Measurements from ENCODE around the gene RNF144A. TPM values are rescaled to one million over a fixed set of nuclear protein-coding genes. Genes with fewer than 3 reads are reported as not detected.

Gene RNF144A
- total and polyA plus RNA-seq, 2 donors (not counting 1 experiment from before 2014, with no cell fraction given): 1.2 to 1.6 TPM

- no peaks in the 10 kb centered on the region for H3K4me1 ChIP-seq (ENCODE audit: control insufficient read depth in 2 of 2, insufficient read depth in 2 of 2, low read length in 2 of 2)
- H3K27ac Mint-ChIP-seq: no peak overlapping the region
Measured at GRCh38 chr2:7083580-7084509, 166.6 kb downstream of the RNF144A start.

More at GRCh38 chr2:7083580-7084509, 166.6 kb downstream of the RNF144A start:
- POLR2A ChIA-PET: no interaction called here
- H3K9ac ChIP-seq (ENCODE audit: low read length): no peak overlapping the region
- ATAC-seq (ENCODE audit: low read depth) (no peak), DNase-seq (no peak)
- no peak overlapping the region for H3K4me3 ChIP-seq (ENCODE audit: control extremely low read depth in 1 of 5, extremely low read depth in 1 of 5, insufficient read depth in 1 of 5, low read depth in 2 of 5, low read length in 4 of 5)
- no peak overlapping the region for H3K27ac ChIP-seq (ENCODE audit: low read length in 2 of 2)
- Mint-ChIP-seq H3K9me3 (ENCODE audit: insufficient read depth) (peaks cover 4% of the 10 kb centered on the region), H3K4me3 (no peak overlapping the region), H3K4me1 (no peaks in the 10 kb centered on the region), H3K27me3 (peaks cover 13% of the 10 kb centered on the region)
- intact Hi-C loops (cut with micrococcal nuclease): loop anchor here (1.0 kb wide), 2 partner anchors 47 to 187 kb away; no protein-coding TSS in a partner anchor
- no peak overlapping the region for H2AFZ ChIP-seq (ENCODE audit: insufficient read depth, low read depth, low read length, poor library complexity, severe bottlenecking)
- WGBS (ENCODE audit: insufficient coverage): 78% methylated on average over 6 of the region's 10 CpGs
- no peaks in the 10 kb centered on the region for H3K27me3 ChIP-seq (replicated peaks in 1 of 4; ENCODE audit: control extremely low read depth in 1 of 4, control insufficient read depth in 3 of 4, insufficient read depth in 4 of 4, low read length in 3 of 4)
- H3K4me2 ChIP-seq (replicated peaks; ENCODE audit: low read depth, low read length, poor library complexity, severe bottlenecking): no peak overlapping the region
- CTCF ChIA-PET: interaction anchor here (0.8 to 2.2 kb wide), 8 partner anchors 11 to 187 kb away, joined by 3 to 9 read pairs (median 3); no protein-coding TSS in a partner anchor
- TF ChIP-seq CTCF (IDR thresholded peaks at IDR 0.05) (peak; percentile 47), EZH2 (IDR thresholded peaks at IDR 0.05; ENCODE audit: borderline replicate concordance, insufficient read depth, low read depth, low read length, poor library complexity, severe bottlenecking) (no peak)
- H4K20me1 ChIP-seq (ENCODE audit: control insufficient read depth, insufficient read depth, low read length, poor library complexity, severe bottlenecking): no peaks in the 10 kb centered on the region
- H3K79me2 ChIP-seq (ENCODE audit: control insufficient read depth, insufficient read depth, low read length): no peaks in the 10 kb centered on the region
- peaks cover 0 to 6% (median 5%) of the 10 kb centered on the region in 3 donors for H3K9me3 ChIP-seq (ENCODE audit: control extremely low read depth in 1 of 3, control insufficient read depth in 2 of 3, insufficient read depth in 1 of 3, low read length in 2 of 3)
- H3K36me3 ChIP-seq (replicated peaks in 1 of 2; ENCODE audit: control extremely low read depth in 1 of 2, control insufficient read depth in 1 of 2, extremely low read depth in 1 of 2, insufficient read depth in 2 of 2, low read length in 1 of 2): no peaks in the 10 kb centered on the region
